ENCODE data around the gene SNX10. TPM values are rescaled to one million over a fixed set of nuclear protein-coding genes. Genes with fewer than 3 reads are reported as not detected.

The SNX10 gene
- total and polyA plus RNA-seq, 12 donors = 6.5 to 50.3 (median 27.8) TPM

GRCh38 chr7:26334166-26334859 lies 42.7 kb downstream of the SNX10 start:
- Histone ChIP-seq H3K9me3 (replicated peaks in 1 of 3) (no peaks in the 10 kb centered on the region), H3K4me3 (no peak overlapping the region), H3K27me3 (no peaks in the 10 kb centered on the region), H3K27ac (no peak overlapping the region), H3K36me3 (replicated peaks in 1 of 2) (no peaks in the 10 kb centered on the region), H3K4me1 (replicated peaks in 1 of 2) (peaks cover 0 to 7% of the 10 kb centered on the region in 2 donors)
- DNase-seq = no peak
- TF ChIP-seq POLR2A (IDR thresholded peaks at IDR 0.05) (no peak), CTCF (IDR thresholded peaks at IDR 0.05) (no peak)
- intact Hi-C loops (cut with DNase I) = no loop called here
- 69 to 82% (median 79%) methylated on average over 1 of the region's 1 CpG for WGBS, 4 donors

GRCh38 chr7:26337232-26337865 lies 45.7 kb downstream of the SNX10 start:
- TF ChIP-seq CTCF (IDR thresholded peaks at IDR 0.05) (no peak), POLR2A (IDR thresholded peaks at IDR 0.05) (no peak)
- H3K9me3 ChIP-seq (replicated peaks in 1 of 3) = no peaks in the 10 kb centered on the region
- intact Hi-C loops (cut with DNase I) = no loop called here
- H3K4me1 ChIP-seq (replicated peaks in 1 of 2) = peaks cover 0 to 7% of the 10 kb centered on the region in 2 donors
- 51 to 70% (median 60%) methylated on average over 2 of the region's 2 CpGs for WGBS, 4 donors
- H3K27me3 ChIP-seq = no peaks in the 10 kb centered on the region
- H3K27ac ChIP-seq = no peak overlapping the region
- no peaks in the 10 kb centered on the region for H3K36me3 ChIP-seq (replicated peaks in 1 of 2)
- no peak overlapping the region for H3K4me3 ChIP-seq
- no peak for DNase-seq

- H3K27ac ChIP-seq = no peak overlapping the region
- intact Hi-C loops (cut with DNase I) = no loop called here
- no peak overlapping the region for H3K4me3 ChIP-seq
- DNase-seq = no peak
- H3K36me3 ChIP-seq (replicated peaks in 1 of 2) = no peaks in the 10 kb centered on the region
- H3K4me1 ChIP-seq (replicated peaks in 1 of 2) = no peaks in the 10 kb centered on the region
- 86 to 96% (median 89%) methylated on average over 6 of the region's 6 CpGs for WGBS, 4 donors
- TF ChIP-seq CTCF (IDR thresholded peaks at IDR 0.05) (no peak), POLR2A (IDR thresholded peaks at IDR 0.05) (no peak)
- no peaks in the 10 kb centered on the region for H3K9me3 ChIP-seq (replicated peaks in 1 of 3)
- no peaks in the 10 kb centered on the region for H3K27me3 ChIP-seq
Measured at GRCh38 chr7:26340476-26341018, 48.9 kb downstream of the SNX10 start.

GRCh38 chr7:26343320-26343832 lies 51.7 kb downstream of the SNX10 start:
- TF ChIP-seq POLR2A (IDR thresholded peaks at IDR 0.05) (no peak), CTCF (IDR thresholded peaks at IDR 0.05) (no peak)
- intact Hi-C loops (cut with DNase I) = no loop called here
- Histone ChIP-seq H3K36me3 (replicated peaks in 1 of 2) (no peaks in the 10 kb centered on the region), H3K27me3 (no peaks in the 10 kb centered on the region), H3K27ac (no peak overlapping the region), H3K4me3 (no peak overlapping the region), H3K9me3 (replicated peaks in 1 of 3) (no peaks in the 10 kb centered on the region), H3K4me1 (replicated peaks in 1 of 2) (no peaks in the 10 kb centered on the region)
- WGBS, 4 donors = 83 to 93% (median 90%) methylated on average over 10 of the region's 10 CpGs
- no peak for DNase-seq

Measured in adrenal gland (tissue), 12 donors.